ENCODE data around the gene C18orf32.

C18orf32 gene

DNA sequence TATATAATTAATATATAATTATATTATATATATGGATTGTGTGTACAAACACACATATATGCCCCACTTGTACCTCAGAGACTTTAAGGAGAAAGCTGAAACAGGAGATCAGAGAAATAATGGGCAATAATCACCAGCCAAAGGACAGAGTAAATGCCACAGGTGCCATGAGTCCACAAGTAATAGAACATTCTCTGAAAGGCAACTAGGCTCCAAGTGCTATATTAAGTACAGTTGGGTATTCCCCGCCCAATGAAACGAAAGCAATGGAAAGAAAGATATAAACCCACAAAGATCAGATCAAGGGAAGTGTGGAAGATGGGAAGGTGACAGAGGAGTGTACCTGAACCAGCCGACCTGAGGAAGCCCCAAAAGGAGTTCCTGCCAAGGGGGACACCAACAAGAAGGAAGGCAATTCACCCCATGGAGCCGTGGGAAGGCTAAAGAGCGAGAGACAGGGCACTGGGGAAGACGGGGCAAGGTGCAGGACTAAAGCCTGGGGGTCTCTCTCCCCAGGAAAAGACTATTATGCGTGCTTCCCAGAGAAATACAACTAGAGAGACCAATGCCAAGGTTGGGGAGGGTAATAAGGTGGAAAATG is 45.6 kb downstream of the C18orf32 start:
- H3K79me2 ChIP-seq (ENCODE audit: low read length): peaks cover 59% of the 10 kb centered on the region
- H2AFZ ChIP-seq (ENCODE audit: low read depth, low read length): no peak overlapping the region
- no peak overlapping the region for H3K4me2 ChIP-seq (ENCODE audit: low read length)
- no peak overlapping the region for H3K9ac ChIP-seq (ENCODE audit: low read length)
- H3K9me3 ChIP-seq (ENCODE audit: insufficient read depth, low read length): no peaks in the 10 kb centered on the region
- peaks cover 45% of the 10 kb centered on the region for H4K20me1 ChIP-seq (ENCODE audit: insufficient read depth, low read length)
- H3K27ac ChIP-seq (ENCODE audit: low read length): no peak overlapping the region
- H3K27me3 ChIP-seq (ENCODE audit: low read depth, low read length): no peaks in the 10 kb centered on the region
- no peaks in the 10 kb centered on the region for H3K4me1 ChIP-seq (ENCODE audit: low read length)
- H3K36me3 ChIP-seq (replicated peaks; ENCODE audit: low read depth, low read length): no peaks in the 10 kb centered on the region
- TF ChIP-seq, protein P1, sequence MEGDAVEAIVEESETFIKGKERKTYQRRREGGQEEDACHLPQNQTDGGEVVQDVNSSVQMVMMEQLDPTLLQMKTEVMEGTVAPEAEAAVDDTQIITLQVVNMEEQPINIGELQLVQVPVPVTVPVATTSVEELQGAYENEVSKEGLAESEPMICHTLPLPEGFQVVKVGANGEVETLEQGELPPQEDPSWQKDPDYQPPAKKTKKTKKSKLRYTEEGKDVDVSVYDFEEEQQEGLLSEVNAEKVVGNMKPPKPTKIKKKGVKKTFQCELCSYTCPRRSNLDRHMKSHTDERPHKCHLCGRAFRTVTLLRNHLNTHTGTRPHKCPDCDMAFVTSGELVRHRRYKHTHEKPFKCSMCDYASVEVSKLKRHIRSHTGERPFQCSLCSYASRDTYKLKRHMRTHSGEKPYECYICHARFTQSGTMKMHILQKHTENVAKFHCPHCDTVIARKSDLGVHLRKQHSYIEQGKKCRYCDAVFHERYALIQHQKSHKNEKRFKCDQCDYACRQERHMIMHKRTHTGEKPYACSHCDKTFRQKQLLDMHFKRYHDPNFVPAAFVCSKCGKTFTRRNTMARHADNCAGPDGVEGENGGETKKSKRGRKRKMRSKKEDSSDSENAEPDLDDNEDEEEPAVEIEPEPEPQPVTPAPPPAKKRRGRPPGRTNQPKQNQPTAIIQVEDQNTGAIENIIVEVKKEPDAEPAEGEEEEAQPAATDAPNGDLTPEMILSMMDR (IDR thresholded peaks at IDR 0.05; ENCODE audit: low read depth, low read length): no peak
- no peak for TF ChIP-seq EZH2phosphoT487 (IDR thresholded peaks at IDR 0.05; ENCODE audit: low read depth)
- no peak overlapping the region for H3K4me3 ChIP-seq (ENCODE audit: low read length)

DNA sequence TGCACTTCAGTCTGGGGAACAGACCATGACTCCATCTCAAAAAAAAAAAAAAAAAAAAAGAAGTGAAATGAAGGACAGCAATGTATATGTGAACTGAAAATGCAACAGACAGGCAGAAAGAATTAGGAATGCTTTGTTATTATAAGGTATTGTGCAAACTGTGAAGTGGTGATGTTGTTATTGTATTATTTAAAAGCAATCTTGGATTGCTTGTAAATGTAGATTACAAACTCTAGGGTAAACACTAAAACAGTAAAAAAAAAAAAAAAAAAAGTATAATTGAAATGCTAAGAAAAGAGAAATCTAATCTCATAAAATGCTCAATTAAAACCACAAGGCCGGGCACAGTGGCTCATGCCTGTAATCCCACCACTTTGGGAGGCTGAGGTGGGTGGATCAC is 51.9 kb downstream of the C18orf32 start:
- no peaks in the 10 kb centered on the region for H3K36me3 ChIP-seq (replicated peaks; ENCODE audit: low read depth, low read length)
- no peak for TF ChIP-seq EZH2phosphoT487 (IDR thresholded peaks at IDR 0.05; ENCODE audit: low read depth)
- TF ChIP-seq, protein P1 (IDR thresholded peaks at IDR 0.05; ENCODE audit: low read depth, low read length): no peak
- no peak overlapping the region for H3K27ac ChIP-seq (ENCODE audit: low read length)
- no peaks in the 10 kb centered on the region for H3K27me3 ChIP-seq (ENCODE audit: low read depth, low read length)
- H3K4me1 ChIP-seq (ENCODE audit: low read length): no peaks in the 10 kb centered on the region
- no peak overlapping the region for H3K4me2 ChIP-seq (ENCODE audit: low read length)
- no peak overlapping the region for H3K4me3 ChIP-seq (ENCODE audit: low read length)
- no peak overlapping the region for H3K9ac ChIP-seq (ENCODE audit: low read length)
- peaks cover 20% of the 10 kb centered on the region for H4K20me1 ChIP-seq (ENCODE audit: insufficient read depth, low read length)
- no peak overlapping the region for H2AFZ ChIP-seq (ENCODE audit: low read depth, low read length)
- peaks cover 38% of the 10 kb centered on the region for H3K79me2 ChIP-seq (ENCODE audit: low read length)
- H3K9me3 ChIP-seq (ENCODE audit: insufficient read depth, low read length): no peaks in the 10 kb centered on the region

DNA sequence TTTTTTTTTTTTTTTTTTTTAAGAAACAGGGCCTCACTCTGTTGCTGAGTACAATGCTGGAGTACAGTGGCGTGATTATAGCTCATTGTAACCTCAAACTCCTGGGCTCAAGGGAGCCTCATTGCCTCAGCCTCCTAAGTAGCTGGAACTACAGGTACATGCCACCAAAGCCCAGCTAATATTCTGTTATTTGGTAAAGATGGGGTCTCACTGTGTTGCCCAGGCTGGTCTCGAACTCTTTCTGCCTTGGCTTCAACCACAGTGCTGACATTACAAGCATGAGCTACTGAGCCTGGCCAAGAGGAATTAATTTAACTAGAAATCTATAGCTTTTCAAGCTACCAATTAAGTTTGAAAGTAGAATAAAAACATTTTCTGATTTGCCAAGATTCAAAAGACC is 54.4 kb downstream of the C18orf32 start:
- H3K4me1 ChIP-seq (ENCODE audit: low read length): no peaks in the 10 kb centered on the region
- no peaks in the 10 kb centered on the region for H3K27me3 ChIP-seq (ENCODE audit: low read depth, low read length)
- TF ChIP-seq EZH2phosphoT487 (IDR thresholded peaks at IDR 0.05; ENCODE audit: low read depth): no peak
- TF ChIP-seq, protein P1 (IDR thresholded peaks at IDR 0.05; ENCODE audit: low read depth, low read length): no peak
- H3K4me3 ChIP-seq (ENCODE audit: low read length): no peak overlapping the region
- H3K79me2 ChIP-seq (ENCODE audit: low read length): peaks cover 23% of the 10 kb centered on the region
- H3K4me2 ChIP-seq (ENCODE audit: low read length): no peak overlapping the region
- peaks cover 6% of the 10 kb centered on the region; the same call in 1 of the 2 replicates for H4K20me1 ChIP-seq (ENCODE audit: insufficient read depth, low read length)
- no peak overlapping the region for H3K9ac ChIP-seq (ENCODE audit: low read length)
- no peak overlapping the region for H2AFZ ChIP-seq (ENCODE audit: low read depth, low read length)
- no peak overlapping the region for H3K27ac ChIP-seq (ENCODE audit: low read length)
- H3K36me3 ChIP-seq (replicated peaks; ENCODE audit: low read depth, low read length): peaks cover 3% of the 10 kb centered on the region
- no peaks in the 10 kb centered on the region for H3K9me3 ChIP-seq (ENCODE audit: insufficient read depth, low read length)

DNA sequence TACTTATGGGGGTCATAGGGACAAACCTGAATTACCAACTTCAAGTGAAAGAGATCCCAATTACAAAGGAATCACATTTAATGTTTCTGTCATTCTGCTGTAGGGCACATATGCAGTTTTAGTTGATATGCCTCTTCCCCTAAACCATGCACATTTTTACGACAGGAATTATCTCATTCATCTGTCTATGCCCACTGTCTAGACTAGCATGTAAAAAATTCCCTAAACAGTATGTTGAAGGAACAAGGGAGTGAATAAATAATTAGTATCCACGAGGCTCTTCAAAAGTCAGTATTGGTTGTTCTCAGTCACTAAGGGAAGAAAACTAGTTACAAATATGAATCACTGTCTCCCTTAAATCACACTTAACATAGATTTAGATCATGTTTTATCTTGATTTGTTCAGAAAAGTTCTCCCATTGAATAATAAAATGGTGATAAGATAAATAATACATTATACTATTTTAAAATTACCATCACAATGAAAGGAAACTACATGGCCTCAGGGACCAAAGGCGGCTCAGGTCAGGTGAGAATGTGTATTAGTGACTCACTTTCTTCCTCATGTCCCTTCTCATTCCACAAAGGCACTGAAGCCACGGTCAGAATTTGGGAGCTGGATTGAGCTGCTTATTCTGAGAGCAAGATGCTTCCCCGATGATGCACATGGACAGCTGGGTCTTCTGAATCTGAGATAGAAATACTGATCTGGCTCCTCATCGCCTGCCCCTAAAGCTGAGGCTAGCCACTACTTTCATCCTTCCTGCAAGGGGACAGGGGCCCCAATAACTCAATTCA is 55.7 kb downstream of the C18orf32 start:
- no peak overlapping the region for H3K4me3 ChIP-seq (ENCODE audit: low read length)
- no peak overlapping the region for H2AFZ ChIP-seq (ENCODE audit: low read depth, low read length)
- peaks cover 14% of the 10 kb centered on the region for H3K79me2 ChIP-seq (ENCODE audit: low read length)
- no peaks in the 10 kb centered on the region for H3K27me3 ChIP-seq (ENCODE audit: low read depth, low read length)
- no peak overlapping the region for H3K9ac ChIP-seq (ENCODE audit: low read length)
- TF ChIP-seq, protein P1 (IDR thresholded peaks at IDR 0.05; ENCODE audit: low read depth, low read length): no peak
- TF ChIP-seq EZH2phosphoT487 (IDR thresholded peaks at IDR 0.05; ENCODE audit: low read depth): no peak
- H3K4me2 ChIP-seq (ENCODE audit: low read length): no peak overlapping the region
- peaks cover 8% of the 10 kb centered on the region; the same call in 1 of the 2 replicates for H4K20me1 ChIP-seq (ENCODE audit: insufficient read depth, low read length)
- H3K27ac ChIP-seq (ENCODE audit: low read length): no peak overlapping the region
- H3K36me3 ChIP-seq (replicated peaks; ENCODE audit: low read depth, low read length): peaks cover 8% of the 10 kb centered on the region
- peaks cover 7% of the 10 kb centered on the region for H3K4me1 ChIP-seq (ENCODE audit: low read length)
- H3K9me3 ChIP-seq (ENCODE audit: insufficient read depth, low read length): no peaks in the 10 kb centered on the region
